Stimulated activated CD8-positive, alpha-beta memory T cell treated with anti-CD3 and anti-CD28 coated beads, Interleukin-4, amount 100 ng/mL, for 48 hours (primary cell): Measurements from ENCODE around the gene DLG2.

Experiments
- DNase-seq: peaks from one replicate; pipeline ENCODE4 v3.0.0-alpha.2; 2020

Gene DLG2

DNA sequence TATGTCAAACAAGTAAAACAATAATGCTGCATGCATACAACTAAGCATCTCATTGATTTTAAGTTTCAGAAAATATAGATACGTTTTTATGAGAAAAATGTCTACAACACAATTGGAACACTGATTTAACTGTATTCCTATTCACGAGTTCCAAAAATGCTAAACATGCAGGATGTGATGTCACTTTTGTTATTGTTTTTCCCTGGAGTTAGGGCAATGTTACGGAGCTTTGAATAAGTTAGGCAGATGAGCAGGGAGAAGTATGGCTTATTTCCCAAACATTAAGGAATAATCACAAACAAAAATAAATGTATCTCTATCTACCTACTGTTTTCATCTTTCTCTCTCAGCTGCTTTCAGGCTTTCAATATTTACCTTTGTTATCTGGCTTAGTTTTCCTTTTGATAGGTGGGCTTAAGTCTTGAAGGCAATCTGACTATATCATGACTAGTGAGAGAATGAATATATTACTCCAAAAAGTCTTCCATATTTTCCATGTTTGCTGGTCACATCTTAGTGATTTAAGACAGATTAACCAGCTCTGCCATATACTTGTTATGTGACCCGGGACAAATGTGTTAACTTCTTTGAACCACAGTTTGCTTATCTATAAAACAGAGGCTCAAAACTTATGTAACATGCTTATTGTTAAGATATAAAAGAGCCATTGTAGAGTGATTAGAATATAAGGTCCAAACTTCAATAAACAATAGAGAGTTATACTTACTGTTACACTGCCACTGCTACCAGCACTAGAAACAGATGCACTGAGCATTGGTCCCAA lies 1486.6 kb downstream of the DLG2 start:
- no peak for DNase-seq

DNA sequence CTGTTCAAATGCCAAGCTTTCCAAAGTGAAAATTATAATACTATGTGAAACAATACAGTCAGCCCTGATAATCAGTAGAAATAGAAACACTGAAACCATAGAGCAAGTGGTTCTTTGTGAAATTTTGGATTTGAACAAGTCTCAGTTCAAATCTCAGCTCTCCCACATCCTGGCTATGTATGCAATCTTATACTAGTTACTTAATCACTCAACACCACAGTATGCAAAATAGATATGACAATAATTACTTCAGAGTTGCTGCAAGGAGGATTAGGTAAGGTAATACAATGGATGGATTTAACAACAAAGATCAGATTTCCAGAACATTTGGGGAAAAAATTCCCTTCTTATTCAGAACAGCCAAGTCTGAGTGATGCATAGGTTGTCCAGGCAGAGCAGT lies 1489.2 kb downstream of the DLG2 start:
- DNase-seq = no peak

DNA sequence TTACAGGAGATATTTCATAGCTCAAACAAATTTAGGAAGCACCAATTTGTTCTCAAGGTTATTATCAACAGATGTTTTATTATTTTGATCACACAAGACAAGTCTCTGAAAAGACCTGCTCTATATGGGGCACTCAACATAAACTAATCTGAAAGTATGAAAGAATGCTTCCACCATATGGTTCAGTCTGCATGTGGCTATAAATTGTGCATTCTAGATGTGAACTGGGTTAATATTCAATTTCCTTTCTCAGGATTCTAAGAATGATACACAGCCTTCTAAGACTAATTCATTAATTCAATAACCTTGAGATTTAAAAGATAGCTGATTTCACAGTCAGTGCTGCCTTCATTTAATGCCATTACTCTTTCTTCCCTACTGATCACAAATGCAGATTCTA lies 1489.6 kb downstream of the DLG2 start:
- DNase-seq = no peak

DNA sequence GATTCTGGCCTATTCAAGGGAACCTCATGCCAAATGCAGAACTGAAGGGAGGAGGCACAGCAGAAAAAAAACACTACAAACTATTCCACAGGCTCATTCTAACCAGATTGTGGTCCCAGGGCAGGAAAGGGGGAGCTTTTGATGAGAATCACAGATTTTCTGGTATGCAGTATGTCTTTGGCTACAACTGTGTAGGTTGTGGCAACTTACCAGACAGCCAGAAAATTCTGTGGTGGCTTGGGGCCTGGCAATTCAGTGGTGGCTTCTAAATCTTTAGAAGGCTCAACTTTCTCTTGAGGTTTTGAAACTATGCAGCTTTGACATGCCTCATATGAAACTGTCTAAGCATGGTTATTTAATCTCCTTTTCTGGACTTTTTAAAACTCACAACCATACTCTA lies 1490.2 kb downstream of the DLG2 start:
- DNase-seq = no peak

DNA sequence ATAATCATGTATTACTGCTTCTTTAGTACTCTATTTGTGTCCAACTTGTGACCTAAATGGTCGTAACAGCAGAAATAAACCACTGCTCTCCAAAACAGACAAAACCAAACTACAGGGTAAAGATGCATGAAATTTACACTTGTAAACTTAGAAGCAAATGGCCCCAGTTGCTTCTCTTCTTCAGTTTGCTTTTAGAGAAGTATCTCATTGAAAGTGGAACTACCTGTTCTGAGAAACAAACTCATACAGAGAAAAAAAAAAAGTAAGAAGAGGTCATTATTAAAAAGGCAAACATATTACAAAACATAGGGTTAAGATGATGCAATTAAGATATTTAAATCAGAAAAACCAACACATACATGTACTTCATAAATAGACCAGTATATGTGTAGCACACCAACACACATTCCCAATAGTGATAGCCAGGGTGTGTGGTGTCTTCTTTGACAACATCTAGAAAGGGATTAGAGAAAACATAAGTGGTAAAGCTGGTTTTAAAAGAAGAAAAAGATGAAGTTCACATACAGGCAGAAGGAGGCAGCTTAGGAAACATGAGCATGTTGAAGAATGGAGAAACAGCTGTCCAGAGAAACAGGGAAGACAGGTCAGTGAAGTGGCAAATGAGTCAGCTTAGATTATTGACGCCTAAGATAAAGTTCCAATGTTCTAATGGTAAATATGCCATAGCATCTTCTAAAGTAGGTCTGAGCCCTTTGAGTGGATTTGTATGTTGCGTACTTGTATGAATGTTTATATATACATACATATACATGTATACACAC lies 1496.3 kb downstream of the DLG2 start:
- DNase-seq = no peak

DNA sequence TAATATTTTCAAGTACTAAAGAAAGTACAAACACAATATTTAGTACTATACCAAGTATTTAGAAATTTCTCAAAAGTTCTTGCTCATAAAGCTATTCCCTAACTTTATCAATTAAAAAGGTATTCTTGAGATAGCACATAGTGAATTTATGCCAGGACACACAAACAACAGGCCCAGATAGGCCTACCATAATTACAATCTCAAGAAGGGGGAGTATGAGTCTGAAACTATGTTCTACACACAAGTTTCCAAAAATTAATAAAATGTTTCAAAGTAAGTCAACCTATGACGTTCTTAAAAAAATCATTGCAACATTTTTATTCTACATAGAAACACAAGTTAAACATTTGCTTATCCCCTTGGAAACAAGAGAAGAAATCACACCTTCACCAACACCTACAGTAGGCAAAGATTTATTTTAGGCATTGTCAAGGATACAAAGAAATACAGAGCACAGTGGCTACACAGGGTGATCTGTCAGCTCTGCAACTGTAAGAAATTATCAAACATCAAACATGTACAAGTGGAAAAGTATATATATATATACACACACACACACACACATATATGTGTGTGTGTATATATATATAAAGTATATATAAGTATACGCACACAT lies 1497.1 kb downstream of the DLG2 start:
- DNase-seq = no peak

DNA sequence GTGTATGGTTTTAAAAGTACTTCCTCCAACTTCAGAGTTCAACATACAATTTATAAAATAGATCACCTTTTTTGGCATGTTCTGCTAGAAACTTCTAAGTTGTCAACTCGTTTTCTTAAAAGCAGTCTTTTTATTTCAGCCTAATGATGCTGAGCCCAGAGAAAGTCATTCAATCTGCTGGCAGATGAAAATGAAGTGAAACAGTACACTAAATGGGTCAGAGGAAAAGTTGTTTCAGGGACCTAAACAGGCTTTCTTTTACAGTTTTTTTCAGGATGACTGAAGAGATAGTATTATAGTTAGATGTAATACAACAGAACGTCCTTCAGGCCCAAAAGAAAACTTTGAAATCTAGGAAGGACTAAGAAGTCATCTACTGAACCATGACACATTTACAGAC lies 1498.3 kb downstream of the DLG2 start:
- no peak for DNase-seq

DNA sequence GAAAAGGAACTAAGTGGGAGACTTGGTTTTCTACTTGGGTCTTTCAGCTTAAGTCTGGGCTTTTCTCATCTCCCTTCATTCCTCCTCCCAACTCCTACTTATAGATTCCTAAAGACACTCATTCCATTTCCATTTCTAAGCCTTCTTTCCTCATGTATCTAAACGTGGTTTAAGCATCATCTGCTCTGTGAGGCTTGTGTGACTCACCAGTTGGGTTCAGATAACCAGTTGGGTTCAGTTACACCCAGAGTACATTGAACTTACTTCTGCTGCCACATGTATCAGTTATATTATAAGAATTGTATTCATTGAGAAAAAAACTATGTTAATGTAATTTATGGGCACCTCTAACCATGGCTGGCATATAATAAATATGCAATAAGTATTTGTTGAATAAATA lies 1509.8 kb downstream of the DLG2 start:
- no peak for DNase-seq

DNA sequence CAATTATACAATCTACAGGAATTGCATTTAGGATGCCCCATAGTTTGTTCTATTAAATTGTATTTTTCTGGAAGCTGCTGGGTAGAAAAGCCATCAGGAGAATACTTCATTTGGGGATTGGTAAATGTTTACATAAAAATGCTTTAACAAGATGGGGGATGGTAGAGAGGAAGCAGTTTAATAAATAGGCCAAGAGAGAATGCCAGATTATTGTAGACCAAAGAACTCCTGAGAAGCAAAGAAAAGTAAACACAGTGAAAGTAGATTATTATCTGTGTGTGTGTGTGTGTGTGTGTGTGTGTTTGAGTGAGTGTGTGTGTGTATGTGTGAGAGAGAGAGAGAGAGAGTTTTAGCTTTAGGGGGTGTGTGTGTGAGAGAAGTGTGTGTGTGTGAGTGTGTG lies 1520.6 kb downstream of the DLG2 start:
- no peak for DNase-seq

DNA sequence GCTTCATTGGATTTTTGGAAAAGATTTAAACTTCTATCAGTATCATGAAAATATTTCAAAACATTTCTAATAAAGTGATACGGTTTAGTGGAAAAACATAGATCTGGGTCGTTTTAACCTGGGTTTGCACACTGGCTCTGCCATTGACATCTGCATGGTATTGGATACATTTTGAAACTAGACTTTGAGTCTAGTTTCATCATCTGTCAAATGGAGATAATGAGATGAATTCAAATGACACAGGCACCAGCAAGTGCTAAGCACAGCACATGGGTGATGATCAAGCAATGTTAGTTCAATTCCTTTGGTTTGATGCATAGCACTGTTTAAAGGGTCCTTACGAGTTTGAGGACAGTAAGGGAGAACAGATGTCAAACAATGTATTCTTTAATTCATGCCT lies 1522.0 kb downstream of the DLG2 start:
- DNase-seq = no peak

DNA sequence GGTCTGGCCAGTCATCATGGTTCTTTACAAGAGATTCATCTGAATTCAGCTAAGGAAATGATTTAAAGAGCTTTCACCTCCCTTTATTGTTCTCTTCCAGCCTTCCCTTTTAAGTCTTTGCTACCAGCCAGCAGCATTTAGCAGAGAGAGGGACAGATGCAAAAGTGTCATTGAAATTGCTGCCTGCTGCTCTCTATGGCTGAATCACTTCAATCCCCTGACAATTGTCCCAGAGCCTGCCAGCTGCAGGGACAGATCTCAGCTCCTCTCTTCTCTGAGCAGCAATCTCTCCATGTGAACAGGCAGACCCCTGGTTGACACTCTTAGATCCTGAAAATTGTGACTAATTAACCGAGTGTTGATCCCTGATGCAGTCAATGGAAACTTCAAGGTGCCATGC lies 1524.0 kb downstream of the DLG2 start:
- no peak for DNase-seq

DNA sequence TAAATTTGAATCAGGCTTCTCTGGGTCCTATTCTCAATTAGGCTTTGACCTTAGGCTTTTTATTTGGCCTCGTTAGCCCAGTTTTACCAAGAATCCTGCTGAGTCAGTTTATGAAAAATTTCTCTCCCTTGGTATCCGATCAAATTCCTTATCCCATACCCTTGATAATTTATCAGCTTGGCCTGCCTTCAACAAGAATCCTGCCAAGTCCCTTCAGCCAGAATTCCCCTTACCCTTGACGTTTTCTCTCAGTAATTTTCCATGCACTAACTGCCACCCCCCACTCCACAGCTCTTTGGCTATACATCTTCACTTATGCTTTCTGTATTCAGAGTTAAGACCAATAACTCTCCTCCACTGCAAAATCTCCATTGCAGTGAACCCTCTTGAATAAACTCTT lies 1530.0 kb downstream of the DLG2 start:
- DNase-seq = no peak

DNA sequence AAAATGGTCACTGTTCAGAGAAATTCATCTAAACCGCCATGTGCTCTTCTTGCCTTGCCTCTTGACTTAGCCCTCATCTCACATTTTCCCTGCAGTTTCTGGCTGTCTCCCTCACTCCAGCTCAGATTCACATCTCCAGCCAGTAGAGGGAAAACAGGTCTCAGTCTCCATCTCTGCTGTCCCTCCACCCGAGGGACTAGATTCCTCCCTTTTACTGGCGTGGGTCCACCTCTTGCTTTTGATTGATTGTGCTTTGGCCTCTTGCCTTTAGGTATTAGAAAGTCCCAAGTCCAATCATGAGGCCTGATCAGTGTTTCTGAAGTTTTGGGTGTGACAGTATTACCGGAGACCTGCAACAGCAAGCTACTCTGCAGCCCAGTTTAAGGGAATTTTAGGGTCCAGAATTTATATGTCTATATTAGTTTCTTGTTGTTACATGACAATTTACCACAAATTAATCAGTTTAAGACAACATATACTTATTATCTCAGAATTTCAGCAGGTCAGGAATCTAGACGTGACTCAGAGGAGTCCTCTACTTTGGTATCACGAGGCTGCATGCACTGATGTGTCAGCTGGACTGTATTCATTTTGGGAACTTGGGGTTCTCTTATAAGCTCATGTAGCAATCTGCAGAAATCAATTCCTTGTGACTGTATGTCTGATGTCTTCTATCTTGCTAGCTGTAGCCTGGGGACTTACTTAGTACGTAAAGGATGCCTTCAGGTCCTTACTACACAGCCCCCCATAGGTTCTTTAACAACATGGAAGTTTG lies 1535.7 kb downstream of the DLG2 start:
- DNase-seq = no peak

DNA sequence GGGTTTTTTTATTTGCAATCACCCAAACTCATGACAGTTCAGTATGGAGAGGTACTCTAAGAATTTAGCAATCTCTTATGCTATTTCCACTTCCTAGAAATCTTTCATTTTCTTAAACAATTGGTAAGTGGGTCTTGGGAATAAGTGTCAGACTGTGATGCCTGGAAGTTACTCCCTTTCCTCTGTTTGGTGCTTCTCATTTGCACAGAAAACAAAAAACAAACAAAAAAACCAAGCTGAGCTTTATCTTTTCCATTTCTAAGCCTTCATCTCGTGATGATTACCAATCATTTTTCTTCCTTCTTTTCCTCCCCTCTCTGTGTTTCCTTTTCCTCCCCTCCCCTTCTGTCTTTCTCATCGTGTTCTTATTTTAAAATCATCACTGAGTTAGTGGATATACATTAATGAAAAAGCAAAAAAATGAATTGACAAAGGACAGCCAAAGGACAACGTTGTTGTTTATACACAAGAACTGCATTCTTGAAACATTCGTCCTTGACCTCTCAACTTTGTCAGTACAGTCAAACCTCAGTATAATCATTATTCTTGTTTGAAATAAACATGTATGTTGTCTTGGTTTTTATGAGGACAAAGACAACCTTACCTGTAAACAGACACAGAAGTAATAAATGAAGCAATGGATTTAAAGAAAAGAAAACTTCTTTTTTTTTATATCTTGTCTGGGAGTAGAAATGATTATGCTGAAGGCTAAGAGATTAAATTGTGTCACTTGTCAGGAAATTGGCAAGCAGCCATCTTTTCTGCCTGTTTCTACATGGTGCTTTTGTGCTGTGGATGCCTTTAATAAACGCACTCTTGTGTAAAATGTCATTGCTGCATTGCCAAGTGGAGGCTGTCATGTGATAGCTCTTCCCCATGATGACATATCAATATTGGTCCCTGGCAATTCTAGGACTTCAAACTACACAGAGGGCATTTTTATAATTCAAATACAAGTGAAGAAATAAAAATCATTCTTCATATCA lies 1537.8 kb downstream of the DLG2 start:
- DNase-seq = no peak

DNA sequence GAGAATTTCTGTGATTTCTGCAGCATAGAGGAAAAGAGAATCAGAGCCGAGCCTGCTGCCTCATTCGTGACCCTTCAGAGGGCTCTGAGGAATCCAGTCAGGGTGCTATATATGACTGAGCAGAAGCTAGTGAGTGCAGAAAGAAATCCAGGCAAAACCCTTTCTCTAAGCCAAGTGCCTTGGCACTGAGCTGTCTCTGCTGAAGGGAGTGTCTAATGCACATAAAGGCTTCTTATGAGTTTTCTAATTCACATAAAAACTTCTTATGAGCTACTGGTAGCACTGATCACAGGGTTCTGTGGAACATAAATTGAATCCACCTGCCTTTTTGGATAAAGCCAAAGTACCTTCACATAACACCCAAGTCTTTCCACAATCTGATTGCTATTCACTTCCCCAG lies 1555.3 kb downstream of the DLG2 start:
- no peak for DNase-seq

DNA sequence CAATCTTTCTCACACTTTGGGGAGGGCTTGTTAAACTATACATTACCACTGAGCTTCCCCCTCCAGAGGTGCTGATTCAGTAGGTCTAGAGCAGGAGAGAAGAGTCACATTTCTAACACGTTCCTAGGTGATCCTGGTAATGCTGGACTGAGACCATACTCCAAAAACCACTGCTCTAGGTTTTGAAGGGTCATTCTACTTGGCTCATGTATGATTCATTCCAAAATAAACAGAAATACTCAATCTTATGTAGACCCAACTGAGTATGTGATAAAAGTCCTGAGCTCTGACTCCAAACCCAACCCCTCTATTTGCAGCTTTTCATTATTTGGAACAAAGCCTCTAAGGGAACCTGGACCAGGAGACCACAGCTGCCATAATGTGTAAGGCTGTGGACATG lies 1558.1 kb downstream of the DLG2 start:
- DNase-seq = no peak

DNA sequence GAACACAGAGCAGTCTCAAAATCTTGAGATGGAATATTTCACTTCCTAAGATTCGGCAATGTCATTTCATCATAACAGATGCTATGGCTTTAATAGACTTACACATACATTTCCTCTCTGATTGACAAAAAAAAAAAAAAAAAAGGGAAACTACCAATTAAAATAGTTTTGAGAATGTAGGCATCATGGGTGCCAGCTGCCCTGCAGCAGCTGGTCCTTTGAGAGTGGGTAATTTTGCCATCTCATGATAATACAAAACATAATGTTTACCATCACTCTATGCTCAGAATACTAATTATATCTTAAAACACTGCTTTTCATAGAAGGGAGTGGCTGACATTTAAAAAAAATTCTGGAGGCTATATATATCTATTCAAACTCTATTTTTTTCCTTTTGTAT lies 1565.4 kb downstream of the DLG2 start:
- DNase-seq = no peak

DNA sequence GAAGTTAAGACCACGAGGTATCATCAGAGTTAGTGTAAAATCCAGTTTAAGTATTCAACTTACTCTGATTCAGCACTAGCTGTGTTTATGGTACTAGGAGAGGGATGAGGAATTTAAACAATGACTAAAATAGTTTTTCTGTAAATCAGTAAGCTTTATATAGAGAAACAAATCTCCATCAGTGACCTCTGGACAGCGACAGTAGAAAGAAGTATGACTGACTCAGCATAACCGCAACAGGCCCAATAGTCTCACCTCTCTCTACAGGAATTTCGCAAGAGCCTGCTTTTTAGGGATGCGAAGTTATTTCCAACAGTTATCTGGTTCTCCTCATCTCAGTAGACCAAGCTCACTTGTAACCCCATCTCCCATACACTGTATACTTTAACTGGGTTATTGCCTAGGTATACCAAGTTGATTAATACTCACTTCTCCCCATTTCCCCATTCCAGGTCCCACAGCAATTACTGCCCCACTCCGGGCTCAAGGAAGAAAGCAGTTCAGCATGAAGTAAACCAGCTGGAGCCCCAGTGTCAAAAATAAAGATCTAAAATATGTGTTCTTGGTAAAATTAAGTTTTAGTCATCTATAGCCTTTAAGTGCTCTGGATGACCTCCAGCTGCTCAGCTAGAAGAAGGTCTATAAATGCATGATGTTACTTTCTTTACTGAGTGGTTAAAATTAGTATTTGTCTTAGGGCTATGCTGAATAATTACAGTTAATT lies 1570.3 kb downstream of the DLG2 start:
- DNase-seq = no peak

DNA sequence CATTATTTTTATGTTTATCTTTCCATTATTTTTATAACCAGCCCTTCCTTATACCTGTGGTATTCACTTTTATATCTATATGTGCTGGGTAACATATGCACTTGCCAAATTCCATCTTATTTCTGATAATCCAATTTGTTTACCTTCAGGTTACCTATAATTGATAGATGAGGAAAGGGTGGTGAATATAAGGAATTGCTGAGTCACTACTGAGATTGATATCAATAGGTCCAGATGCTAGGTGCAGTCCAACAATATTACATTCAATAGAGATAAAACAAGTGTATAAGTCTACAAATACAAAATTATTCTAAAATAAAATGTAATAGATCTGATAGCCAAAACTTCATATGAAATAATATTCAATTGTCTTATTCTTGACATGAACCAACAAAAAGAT lies 1582.0 kb downstream of the DLG2 start:
- no peak for DNase-seq

DNA sequence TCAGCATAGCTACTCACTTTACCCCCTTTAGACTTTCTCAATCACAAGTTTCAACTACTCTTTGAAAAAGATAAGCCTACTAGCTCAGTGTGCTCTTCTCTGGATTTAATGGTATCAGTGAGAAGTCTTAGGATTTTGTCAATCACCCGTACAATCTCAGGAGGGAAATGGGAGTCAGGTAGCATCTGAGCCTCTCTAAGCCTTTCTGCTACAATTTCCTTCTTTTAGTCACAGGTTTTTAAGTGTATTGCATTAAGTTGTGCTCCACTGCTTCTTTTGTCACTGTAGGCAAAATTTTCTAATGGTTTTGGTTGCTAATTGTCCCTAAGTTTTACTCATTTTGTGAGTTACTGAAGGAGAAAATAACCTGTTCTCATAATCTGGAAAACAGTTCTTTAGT lies 1582.4 kb downstream of the DLG2 start:
- DNase-seq = no peak

DNA sequence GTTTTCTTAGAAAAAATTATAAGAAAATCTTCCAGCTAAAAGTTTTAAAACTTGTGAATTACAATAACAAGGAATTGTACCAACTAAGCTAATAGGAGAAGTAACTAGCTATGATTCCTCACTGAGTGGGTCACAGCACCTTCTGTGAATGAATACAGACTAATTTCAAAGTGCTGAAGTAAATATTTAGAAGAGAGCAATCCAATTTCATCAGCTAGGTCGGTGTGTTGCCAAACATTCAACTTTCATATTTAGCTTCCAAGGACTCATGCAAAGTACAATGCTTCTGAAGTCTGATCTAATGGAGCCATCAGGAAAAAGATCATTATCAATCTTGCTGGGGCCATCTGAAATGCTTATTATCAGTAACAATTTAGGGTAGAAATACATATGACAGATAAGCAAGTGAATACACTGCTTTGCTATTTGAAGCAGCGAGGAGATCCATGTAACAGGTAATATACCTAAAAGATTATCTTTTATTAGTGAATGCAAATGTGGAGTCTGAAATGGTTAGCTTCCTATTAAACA lies 1590.4 kb downstream of the DLG2 start:
- DNase-seq = no peak
